Naive thymus-derived CD4-positive, alpha-beta T cell (primary cell): Measurements from ENCODE around the gene SBNO1. TPM values are rescaled to one million over a fixed set of nuclear protein-coding genes. Genes with fewer than 3 reads are reported as not detected.

Source experiments
- ATAC-seq: fragments of 150-1000 bp; cut with Tn5 transposase; 2 replicates; pipeline ENCODE4 v1.10.0; 2021; ENCODE audit warnings: mild to moderate bottlenecking, moderate library complexity
- CTCF ChIA-PET: fragments of 350-600 bp; sonication (Branson Sonifier 250); formaldehyde crosslinking; loops from one replicate; lab custom pipeline; 2021; ENCODE audit warnings: antibody characterized with exemption; lab: Charles Lee
- POLR2A ChIA-PET: fragments of 350-600 bp; sonication (Branson Sonifier 250); formaldehyde crosslinking; loops from one replicate; lab custom pipeline; 2021; ENCODE audit warnings: antibody characterized with exemption, inconsistent platforms; lab: Charles Lee
- DNase-seq, 9 donors: peaks; one replicate each; pipeline versions ENCODE4 v3.0.0 to v3.0.0-alpha.2; 2020 to 2022; ENCODE audit warnings: mixed read lengths in 1 of 9
- H3K27ac ChIP-seq: one replicate; pipeline ENCODE4 v1.7.0; 2013; ENCODE audit warnings: mild to moderate bottlenecking, low read depth, low read length, moderate library complexity
- H3K27me3 ChIP-seq, 2 donors: one replicate each; pipeline ENCODE4 v1.7.0; 2013; ENCODE audit warnings: low read length in 2 of 2, mild to moderate bottlenecking in 2 of 2, moderate library complexity in 2 of 2; ENCODE audit not compliant: control insufficient read depth in 2 of 2, insufficient read depth in 2 of 2
- H3K36me3 ChIP-seq, 3 experiments: 1 replicate in 2 of 3; 2 replicates in 1 of 3; pipeline ENCODE4 v1.7.0; 2013; ENCODE audit warnings: low read length in 3 of 3, mild to moderate bottlenecking in 3 of 3, moderate library complexity in 1 of 3; ENCODE audit not compliant: insufficient read depth in 3 of 3, control insufficient read depth in 2 of 3
- H3K4me1 ChIP-seq, 2 donors: one replicate each; pipeline ENCODE4 v1.7.0; 2013; ENCODE audit warnings: low read length in 2 of 2, mild to moderate bottlenecking in 2 of 2, moderate library complexity in 1 of 2; ENCODE audit not compliant: control insufficient read depth in 2 of 2, insufficient read depth in 2 of 2
- H3K4me3 ChIP-seq: 2 replicates; pipeline ENCODE4 v1.7.0; 2013; ENCODE audit warnings: mild to moderate bottlenecking, low read length
- H3K9me3 ChIP-seq, 3 experiments: 1 replicate in 2 of 3; 2 replicates in 1 of 3; pipeline ENCODE4 v1.7.0; 2013; ENCODE audit warnings: low read length in 3 of 3; ENCODE audit not compliant: control insufficient read depth in 2 of 3
- H3K27ac Mint-ChIP-seq, 9 donors: one replicate each; pipeline ENCODE4 v1.8.0; 2020 to 2022; ENCODE audit warnings: mixed read lengths in 9 of 9, mild to moderate bottlenecking in 8 of 9, moderate library complexity in 5 of 9, inconsistent platforms in 2 of 9
- H3K27me3 Mint-ChIP-seq, 5 donors: one replicate each; pipeline ENCODE4 v1.8.0; 2021 to 2022; ENCODE audit warnings: mixed read lengths in 5 of 5, mild to moderate bottlenecking in 1 of 5
- H3K36me3 Mint-ChIP-seq, 5 donors: one replicate each; pipeline ENCODE4 v1.8.0; 2020 to 2022; ENCODE audit warnings: mixed read lengths in 5 of 5, mild to moderate bottlenecking in 3 of 5, inconsistent platforms in 1 of 5
- H3K4me1 Mint-ChIP-seq, 7 donors: one replicate each; pipeline ENCODE4 v1.8.0; 2020 to 2022; ENCODE audit warnings: mixed read lengths in 7 of 7, mild to moderate bottlenecking in 3 of 7, inconsistent platforms in 1 of 7
- H3K4me3 Mint-ChIP-seq, 10 donors: one replicate each; pipeline ENCODE4 v1.8.0; 2020 to 2022; ENCODE audit warnings: mild to moderate bottlenecking in 10 of 10, mixed read lengths in 10 of 10, moderate library complexity in 6 of 10, inconsistent platforms in 2 of 10
- H3K9me3 Mint-ChIP-seq, 11 donors: one replicate each; pipeline ENCODE4 v1.8.0; 2020 to 2022; ENCODE audit warnings: mixed read lengths in 11 of 11, mild to moderate bottlenecking in 4 of 11, inconsistent platforms in 1 of 11, moderate library complexity in 1 of 11
- intact Hi-C, 2 donors: fragments of 100-400 bp; cut with micrococcal nuclease; formaldehyde crosslinking; loops; one replicate each; pipeline ENCODE4 v1.15.1; 2023
- polyA plus RNA-seq, 2 donors: library from polyadenylated mRNA; unstranded; fragments of 300-500 nt; fragmentation: Illumina TruSeq; gene quantifications; one replicate each; pipeline ENCODE4 v1.2.3, GENCODE V29; 2021
- total RNA-seq, 6 experiments: library from RNA in 5 of 6; stranded (reverse) in 5 of 6; gene quantifications; 1 replicate in 5 of 6; 2 replicates in 1 of 6; pipeline ENCODE4 v1.2.3 and lab custom pipeline; 2021 to 2026

The SBNO1 gene
- total and polyA plus RNA-seq, 7 experiments from 2014 or later = 30.1 to 49.9 (median 34.0) TPM

DNA sequence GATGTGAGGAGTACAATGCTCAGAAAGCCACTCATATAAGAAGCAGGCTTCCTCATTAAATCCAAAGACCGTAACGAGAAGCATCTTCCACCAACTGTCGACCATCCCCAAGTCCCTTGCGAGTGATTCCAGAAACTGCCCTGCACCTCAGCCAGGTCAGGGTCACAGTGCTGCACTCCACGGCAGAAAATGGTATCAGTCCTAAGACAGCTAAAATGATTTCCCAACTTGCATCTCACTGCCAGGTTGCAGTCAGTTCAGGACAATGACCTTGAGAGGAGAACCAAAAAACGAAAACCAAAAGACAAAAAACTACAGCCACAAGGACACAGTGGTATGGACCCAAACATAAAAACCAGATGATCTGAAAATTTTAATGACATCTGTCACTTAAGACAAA lies 20.6 kb downstream of the SBNO1 start:
- Histone ChIP-seq H3K27me3 (no peaks in the 10 kb centered on the region), H3K9me3 (no peaks in the 10 kb centered on the region), H3K27ac (no peak overlapping the region), H3K4me3 (no peak overlapping the region), H3K4me1 (no peaks in the 10 kb centered on the region), H3K36me3 (peaks cover 20 to 72% (median 29%) of the 10 kb centered on the region in 3 experiments)
- Mint-ChIP-seq H3K27ac (no peak overlapping the region), H3K4me1 (peaks cover 0 to 13% (median 5%) of the 10 kb centered on the region in 7 donors), H3K9me3 (no peaks in the 10 kb centered on the region), H3K4me3 (no peak overlapping the region), H3K36me3 (peaks cover 13 to 42% (median 23%) of the 10 kb centered on the region in 5 donors), H3K27me3 (no peaks in the 10 kb centered on the region)
- ATAC-seq = no peak
- CTCF ChIA-PET = no interaction called here
- intact Hi-C loops = loop anchor here in 1 of 2 donors (5.0 kb wide), 1 partner anchor 167 kb away; no protein-coding TSS in a partner anchor
- DNase-seq = no peak
- POLR2A ChIA-PET = interaction anchor here (1.2 kb wide), 1 partner anchor 21 kb away, joined by 3 read pairs; the partner anchor contains the start of gene SBNO1

DNA sequence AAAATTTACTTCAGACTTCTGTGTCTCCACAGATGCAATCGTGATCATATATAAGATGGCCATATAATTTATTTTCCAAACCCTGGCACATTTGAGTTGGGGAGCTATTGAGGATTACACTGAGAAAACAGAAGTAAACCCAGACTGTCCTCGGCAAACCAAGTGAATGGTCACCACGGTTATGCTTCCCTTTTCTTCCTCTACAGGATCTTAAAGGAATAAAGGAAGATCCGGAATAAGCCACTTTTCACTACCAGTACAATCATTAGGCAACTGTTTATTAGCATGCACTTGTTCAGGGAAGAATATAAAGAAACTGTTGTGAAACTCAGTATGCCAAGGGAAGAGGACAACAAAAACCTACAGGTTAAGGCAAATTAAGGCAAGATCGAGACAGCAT lies 27.6 kb downstream of the SBNO1 start:
- H3K36me3 ChIP-seq = peaks cover 0 to 64% (median 13%) of the 10 kb centered on the region in 3 experiments

DNA sequence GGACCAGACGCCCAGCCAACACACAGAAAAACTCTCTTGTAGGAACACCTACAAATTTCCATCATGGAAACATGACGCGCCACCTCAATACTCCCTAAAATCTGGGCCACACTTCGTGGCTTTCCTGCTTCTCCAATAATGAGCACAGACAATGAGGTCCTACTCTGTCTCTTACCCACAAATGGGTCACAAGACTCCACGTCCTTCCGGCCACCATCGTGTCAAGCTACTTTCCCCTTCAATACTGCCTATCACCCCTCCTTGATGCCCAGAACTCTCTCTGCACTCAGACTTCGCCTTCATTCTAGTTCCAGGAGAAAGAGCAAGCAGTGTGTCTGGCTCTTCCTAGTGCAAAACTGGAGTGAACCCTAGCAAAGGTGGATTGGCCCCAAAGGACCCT lies 28.1 kb downstream of the SBNO1 start:
- no peak overlapping the region for H3K4me3 ChIP-seq
- H3K4me1 ChIP-seq = no peaks in the 10 kb centered on the region
- CTCF ChIA-PET = no interaction called here
- peaks cover 10 to 26% (median 14%) of the 10 kb centered on the region in 7 donors for H3K4me1 Mint-ChIP-seq
- no peaks in the 10 kb centered on the region for H3K9me3 ChIP-seq
- H3K36me3 Mint-ChIP-seq = peaks cover 0 to 31% (median 14%) of the 10 kb centered on the region in 5 donors
- H3K27me3 ChIP-seq = no peaks in the 10 kb centered on the region
- H3K27ac ChIP-seq = no peak overlapping the region
- H3K4me3 Mint-ChIP-seq = no peak overlapping the region
- intact Hi-C loops = no loop called here
- H3K27me3 Mint-ChIP-seq = no peaks in the 10 kb centered on the region
- POLR2A ChIA-PET = interaction anchor here (0.7 to 1.0 kb wide), 2 partner anchors 247 to 423 kb away, joined by 3 read pairs; partner anchors contain the start of gene TMED2
- ATAC-seq (no peak), DNase-seq (no peak)
- H3K27ac Mint-ChIP-seq = peak overlapping the region in 5 of 9 donors; percentile 6 to 40 (median 20)
- H3K36me3 ChIP-seq = peaks cover 0 to 69% (median 13%) of the 10 kb centered on the region in 3 experiments
- no peaks in the 10 kb centered on the region for H3K9me3 Mint-ChIP-seq

More for the DNA sequence above, 27.6 kb downstream of the SBNO1 start:
- H3K4me3 ChIP-seq = no peak overlapping the region
- H3K4me1 Mint-ChIP-seq = peaks cover 10 to 26% (median 14%) of the 10 kb centered on the region in 7 donors
- no peaks in the 10 kb centered on the region for H3K9me3 Mint-ChIP-seq
- H3K27ac Mint-ChIP-seq = peak overlapping the region in 3 of 9 donors; percentile 19 to 40 (median 20)
- ChIA-PET CTCF (no interaction called here), POLR2A (interaction anchor here (1.0 kb wide), 1 partner anchor 247 kb away, joined by 3 read pairs; the partner anchor contains the start of gene TMED2)
- H3K36me3 Mint-ChIP-seq = peaks cover 0 to 31% (median 14%) of the 10 kb centered on the region in 5 donors
- intact Hi-C loops = no loop called here
- no peaks in the 10 kb centered on the region for H3K27me3 Mint-ChIP-seq
- H3K9me3 ChIP-seq = no peaks in the 10 kb centered on the region
- no peak overlapping the region for H3K4me3 Mint-ChIP-seq
- no peak for ATAC-seq
- DNase-seq = no peak
- no peaks in the 10 kb centered on the region for H3K4me1 ChIP-seq
- H3K27ac ChIP-seq = no peak overlapping the region
- H3K27me3 ChIP-seq = no peaks in the 10 kb centered on the region

DNA sequence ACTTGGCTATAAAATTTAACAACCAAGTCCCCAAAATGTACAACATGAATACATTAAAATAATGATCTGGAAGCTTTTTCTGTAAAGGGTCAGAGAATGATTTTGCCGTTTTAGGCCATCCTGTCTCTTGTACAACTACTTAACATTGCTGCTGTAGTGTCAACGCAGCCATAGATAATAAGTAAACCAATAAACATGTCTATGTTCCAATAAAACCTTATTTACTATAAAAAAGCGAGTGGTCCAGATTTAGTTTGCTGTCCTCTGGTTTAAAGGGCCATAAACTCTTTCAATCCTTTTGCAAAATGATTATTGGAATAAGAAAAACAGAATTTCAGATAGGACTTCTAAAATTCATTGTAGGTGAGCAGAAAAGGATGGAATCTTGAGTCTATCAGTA lies 29.2 kb downstream of the SBNO1 start:
- peaks cover 4 to 34% (median 12%) of the 10 kb centered on the region in 5 donors for H3K36me3 Mint-ChIP-seq
- DNase-seq = no peak
- CTCF ChIA-PET = no interaction called here

DNA sequence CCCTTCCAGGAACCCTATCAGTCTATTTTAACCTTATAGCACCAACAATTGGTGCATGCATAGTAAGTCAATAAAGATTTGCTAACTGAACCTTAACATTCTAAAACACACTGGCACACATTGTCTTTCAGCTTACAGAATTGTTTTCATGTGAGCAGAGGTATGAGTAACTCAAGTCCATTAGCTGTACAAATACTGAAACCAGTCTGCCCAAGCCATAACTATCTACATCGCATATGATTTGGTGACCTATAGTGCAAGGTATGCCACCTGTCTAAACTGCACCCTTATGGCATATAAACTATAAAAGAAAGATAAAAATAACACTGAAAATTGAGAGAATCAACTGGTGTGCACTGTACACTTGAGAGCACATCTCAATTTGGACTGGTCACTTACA lies 34.8 kb downstream of the SBNO1 start:
- POLR2A ChIA-PET = no interaction called here
- CTCF ChIA-PET = no interaction called here
- Mint-ChIP-seq H3K36me3 (peaks cover 7 to 42% (median 14%) of the 10 kb centered on the region in 5 donors), H3K4me3 (no peak overlapping the region), H3K27me3 (no peaks in the 10 kb centered on the region), H3K27ac (no peak overlapping the region), H3K4me1 (peaks cover 0 to 4% (median 0%) of the 10 kb centered on the region in 7 donors), H3K9me3 (no peaks in the 10 kb centered on the region)
- Histone ChIP-seq H3K9me3 (no peaks in the 10 kb centered on the region), H3K4me1 (no peaks in the 10 kb centered on the region), H3K36me3 (peaks cover 23 to 81% (median 45%) of the 10 kb centered on the region in 3 experiments), H3K4me3 (no peak overlapping the region), H3K27ac (no peak overlapping the region), H3K27me3 (no peaks in the 10 kb centered on the region)
- DNase-seq (no peak), ATAC-seq (no peak)
- intact Hi-C loops = no loop called here

More for the DNA sequence above, 29.2 kb downstream of the SBNO1 start:
- no peak for ATAC-seq
- H3K27ac Mint-ChIP-seq = no peak overlapping the region
- POLR2A ChIA-PET = interaction anchor here (1.1 kb wide), 1 partner anchor 249 kb away, joined by 3 read pairs; the partner anchor contains the start of gene TMED2
- Histone ChIP-seq H3K27ac (no peak overlapping the region), H3K9me3 (no peaks in the 10 kb centered on the region), H3K4me3 (no peak overlapping the region), H3K4me1 (no peaks in the 10 kb centered on the region), H3K36me3 (peaks cover 0 to 71% (median 11%) of the 10 kb centered on the region in 3 experiments), H3K27me3 (no peaks in the 10 kb centered on the region)
- H3K4me1 Mint-ChIP-seq = peaks cover 10 to 22% (median 14%) of the 10 kb centered on the region in 7 donors
- H3K9me3 Mint-ChIP-seq = no peaks in the 10 kb centered on the region
- H3K27me3 Mint-ChIP-seq = no peaks in the 10 kb centered on the region
- H3K4me3 Mint-ChIP-seq = no peak overlapping the region
- intact Hi-C loops = loop anchor here in 1 of 2 donors (2.0 kb wide), 1 partner anchor 29 kb away; the partner anchor contains the start of gene SBNO1

DNA sequence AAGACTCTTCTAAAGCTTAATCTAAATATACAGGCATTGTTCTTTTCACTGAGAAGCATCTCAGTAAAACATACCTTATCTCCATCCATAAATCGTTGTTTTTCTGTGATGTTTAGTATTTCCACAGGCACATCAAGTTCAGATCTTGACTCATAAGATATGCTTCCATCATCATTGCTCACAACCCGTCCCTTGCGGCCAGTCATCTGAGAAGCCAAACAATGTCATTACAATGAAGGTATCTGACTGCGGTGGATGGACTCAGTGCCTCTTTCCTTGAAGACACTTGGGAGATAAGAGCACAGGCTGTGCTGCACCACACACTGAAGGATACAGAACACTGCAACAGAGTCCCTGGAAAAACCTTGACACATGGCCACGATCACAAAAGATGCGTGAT lies 44.8 kb downstream of the SBNO1 start:
- Histone ChIP-seq H3K4me1 (no peaks in the 10 kb centered on the region), H3K27me3 (no peaks in the 10 kb centered on the region), H3K9me3 (no peaks in the 10 kb centered on the region), H3K27ac (no peak overlapping the region), H3K4me3 (no peak overlapping the region), H3K36me3 (peaks cover 31 to 96% (median 37%) of the 10 kb centered on the region in 3 experiments)
- DNase-seq = no peak
- Mint-ChIP-seq H3K9me3 (no peaks in the 10 kb centered on the region), H3K36me3 (peaks cover 11 to 42% (median 26%) of the 10 kb centered on the region in 5 donors), H3K27me3 (no peaks in the 10 kb centered on the region), H3K27ac (no peak overlapping the region), H3K4me1 (no peaks in the 10 kb centered on the region), H3K4me3 (no peak overlapping the region)
- no peak for ATAC-seq
- intact Hi-C loops = loop anchor here in 1 of 2 donors (10.0 kb wide), 1 partner anchor 45 kb away; the partner anchor contains the start of gene SBNO1
- ChIA-PET CTCF (no interaction called here), POLR2A (no interaction called here)
